ENCODE data around the gene WWC2. TPM values are rescaled to one million over a fixed set of nuclear protein-coding genes. Genes with fewer than 3 reads are reported as not detected.

Gene WWC2
- total RNA-seq, 4 donors from 2014 or later = 11.2 to 14.7 (median 12.4) TPM

GRCh38 chr4:183253451-183253850 is 154.4 kb downstream of the WWC2 start:
- no peak overlapping the region for H3K4me3 ChIP-seq (ENCODE audit: low read depth, poor library complexity, severe bottlenecking)
- intact Hi-C loops (cut with DNase I; ENCODE audit: low total_unique reads) = no loop called here
- no peak for TF ChIP-seq POLR2A (IDR thresholded peaks at IDR 0.05)
- TF ChIP-seq CTCF (IDR thresholded peaks at IDR 0.05) = no peak
- 87 to 92% methylated on average over 1 of the region's 1 CpG for WGBS, 2 donors
- DNase-seq (ENCODE audit: low spot score in 2 of 2) = no peak

- TF ChIP-seq POLR2A (IDR thresholded peaks at IDR 0.05) = no peak
- no peak for TF ChIP-seq CTCF (IDR thresholded peaks at IDR 0.05)
- 72 to 73% methylated on average over 6 of the region's 6 CpGs for WGBS, 2 donors
- H3K4me3 ChIP-seq (ENCODE audit: low read depth, poor library complexity, severe bottlenecking) = no peak overlapping the region
- no peak for DNase-seq (ENCODE audit: low spot score in 2 of 2)
- intact Hi-C loops (cut with DNase I; ENCODE audit: low total_unique reads) = no loop called here
Measured at GRCh38 chr4:183254162-183254561, 155.1 kb downstream of the WWC2 start.

- 51 to 59% methylated on average over 3 of the region's 3 CpGs for WGBS, 2 donors
- intact Hi-C loops (cut with DNase I; ENCODE audit: low total_unique reads) = no loop called here
- no peak overlapping the region for H3K4me3 ChIP-seq (ENCODE audit: low read depth, poor library complexity, severe bottlenecking)
- no peak for DNase-seq (ENCODE audit: low spot score in 2 of 2)
- TF ChIP-seq CTCF (IDR thresholded peaks at IDR 0.05) (no peak), POLR2A (IDR thresholded peaks at IDR 0.05) (no peak)
Measured at GRCh38 chr4:183255487-183255886, 156.4 kb downstream of the WWC2 start.

GRCh38 chr4:183256343-183256742 is 157.3 kb downstream of the WWC2 start:
- no peak for TF ChIP-seq CTCF (IDR thresholded peaks at IDR 0.05)
- no peak for TF ChIP-seq POLR2A (IDR thresholded peaks at IDR 0.05)
- intact Hi-C loops (cut with DNase I; ENCODE audit: low total_unique reads) = no loop called here
- no peak overlapping the region for H3K4me3 ChIP-seq (ENCODE audit: low read depth, poor library complexity, severe bottlenecking)
- no peak for DNase-seq (ENCODE audit: low spot score in 2 of 2)
- WGBS, 2 donors = 55 to 77% methylated on average over 6 of the region's 6 CpGs

- intact Hi-C loops (cut with DNase I; ENCODE audit: low total_unique reads) = no loop called here
- 34 to 44% methylated on average over 9 of the region's 9 CpGs for WGBS, 2 donors
- no peak for DNase-seq (ENCODE audit: low spot score in 2 of 2)
Measured at GRCh38 chr4:183256756-183257385, 157.8 kb downstream of the WWC2 start.

More at GRCh38 chr4:183256756-183257385, 157.8 kb downstream of the WWC2 start:
- TF ChIP-seq CTCF (IDR thresholded peaks at IDR 0.05) (no peak), POLR2A (IDR thresholded peaks at IDR 0.05) (no peak)
- H3K4me3 ChIP-seq (ENCODE audit: low read depth, poor library complexity, severe bottlenecking) = no peak overlapping the region
